CD4-positive, alpha-beta T cell (primary cell): ENCODE results near the gene STX3. TPM values are rescaled to one million over a fixed set of nuclear protein-coding genes. Genes with fewer than 3 reads are reported as not detected.
A peak's percentile ranks its signal among the peaks of the same experiment; 100 is the strongest.

ENCODE experiments used
- ATAC-seq: fragments of 200-7000 bp; cut with Tn5 transposase; one replicate; pipeline ENCODE4 v1.10.0; 2022; ENCODE audit warnings: mild to moderate bottlenecking; ENCODE audit not compliant: poor library complexity
- CTCF ChIA-PET: fragments of 350-600 bp; sonication (Branson Sonifier 250); formaldehyde crosslinking; loops from one replicate; lab custom pipeline; 2021; ENCODE audit warnings: antibody characterized with exemption, inconsistent platforms; lab: Charles Lee
- POLR2A ChIA-PET: fragments of 350-600 bp; sonication (Branson Sonifier 250); formaldehyde crosslinking; loops from one replicate; lab custom pipeline; 2021; ENCODE audit warnings: antibody characterized with exemption, inconsistent platforms; lab: Charles Lee
- DNase-seq, 14 experiments: peaks; one replicate each; pipeline ENCODE4 v3.0.0-alpha.2; 2013 to 2020; ENCODE audit warnings: mixed read lengths in 2 of 14
- H3K27ac ChIP-seq, 2 donors: one replicate each; pipeline versions ENCODE4 v1.5.1 to v1.7.0; 2013; ENCODE audit warnings: low read length in 2 of 2, low read depth in 1 of 2, mild to moderate bottlenecking in 1 of 2
- H3K27me3 ChIP-seq, 2 experiments: 1 replicate in 1 of 2; 2 replicates in 1 of 2; pipeline versions ENCODE4 v1.6.1 to v1.7.0; 2013; ENCODE audit warnings: low read length in 2 of 2, control low read depth in 1 of 2, mild to moderate bottlenecking in 1 of 2, moderate library complexity in 1 of 2; ENCODE audit not compliant: insufficient read depth in 2 of 2, control insufficient read depth in 1 of 2
- H3K36me3 ChIP-seq: one replicate; pipeline ENCODE4 v1.6.1; 2013; ENCODE audit warnings: low read length, control low read depth; ENCODE audit not compliant: insufficient read depth
- H3K4me1 ChIP-seq: one replicate; pipeline ENCODE4 v1.6.1; 2013; ENCODE audit warnings: low read length, control low read depth; ENCODE audit not compliant: insufficient read depth
- H3K4me3 ChIP-seq: one replicate; pipeline ENCODE4 v1.5.1; 2013; ENCODE audit warnings: mild to moderate bottlenecking, low read length, moderate library complexity
- H3K9me3 ChIP-seq, 2 experiments: 1 replicate in 1 of 2; 2 replicates in 1 of 2; pipeline versions ENCODE4 v1.6.1 to v1.7.0; 2013; ENCODE audit warnings: low read length in 2 of 2, mild to moderate bottlenecking in 2 of 2, control low read depth in 1 of 2, moderate library complexity in 1 of 2; ENCODE audit not compliant: control insufficient read depth in 1 of 2, insufficient read depth in 1 of 2
- H3K27ac Mint-ChIP-seq: one replicate; pipeline ENCODE4 v1.8.0; 2020; ENCODE audit warnings: mixed read lengths
- H3K27me3 Mint-ChIP-seq: one replicate; pipeline ENCODE4 v1.8.0; 2021; ENCODE audit warnings: mixed read lengths
- H3K36me3 Mint-ChIP-seq: one replicate; pipeline ENCODE4 v1.8.0; 2021; ENCODE audit warnings: low read depth, mixed read lengths
- H3K4me1 Mint-ChIP-seq: one replicate; pipeline ENCODE4 v1.8.0; 2021; ENCODE audit warnings: low read depth, mixed read lengths
- H3K4me3 Mint-ChIP-seq: one replicate; pipeline ENCODE4 v1.8.0; 2020; ENCODE audit warnings: mild to moderate bottlenecking, mixed read lengths
- H3K9me3 Mint-ChIP-seq: one replicate; pipeline ENCODE4 v1.8.0; 2020; ENCODE audit warnings: mixed read lengths
- CTCF ChIP-seq: fragments of 200-600 bp; IDR thresholded peaks from one replicate; pipeline ENCODE4 v1.8.0; 2022; ENCODE audit warnings: antibody characterized with exemption, mild to moderate bottlenecking
- intact Hi-C, 2 experiments: fragments of 100-400 bp; cut with DNase I in 1 of 2; cut with micrococcal nuclease in 1 of 2; formaldehyde crosslinking; loops; one replicate each; pipeline versions ENCODE4 v1.15.1 to v1.9.0; 2023 to 2025; cut with DNase I, micrococcal nuclease
- total RNA-seq, 174 experiments: library from RNA in 2 of 174; stranded (reverse) in 2 of 174; gene quantifications; one replicate each; pipeline ENCODE4 v1.2.3 and lab custom pipeline; 2021 to 2026

Gene STX3
- total RNA-seq, 2 experiments from 2014 or later, result 4.6 to 6.4 TPM

- ATAC-seq (peak; percentile 56), DNase-seq (peak in 4 of 14 experiments; percentile 10 to 40 (median 30))
- Histone ChIP-seq H3K36me3 (peaks cover 4% of the 10 kb centered on the region), H3K4me1 (peaks cover 29% of the 10 kb centered on the region), H3K4me3 (no peak overlapping the region), H3K27ac (peak overlapping the region in 1 of 2 donors; percentile 15), H3K27me3 (no peaks in the 10 kb centered on the region), H3K9me3 (no peaks in the 10 kb centered on the region)
- intact Hi-C loops, result no loop called here
- H3K27ac Mint-ChIP-seq, result peak overlapping the region; percentile 62
- H3K36me3 Mint-ChIP-seq, result no peaks in the 10 kb centered on the region
- H3K4me1 Mint-ChIP-seq, result peaks cover 28% of the 10 kb centered on the region
- no peaks in the 10 kb centered on the region for H3K27me3 Mint-ChIP-seq
- H3K4me3 Mint-ChIP-seq, result no peak overlapping the region
- no peak for TF ChIP-seq CTCF
- H3K9me3 Mint-ChIP-seq, result no peaks in the 10 kb centered on the region
- CTCF ChIA-PET, result no interaction called here
- POLR2A ChIA-PET, result interaction anchor here (0.6 to 2.2 kb wide), 6 partner anchors 17 to 104 kb away, joined by 3 to 21 read pairs (median 5); partner anchors contain the start of genes MRPL16, PATL1 and STX3
Measured at GRCh38 chr11:59773083-59773440, 17.9 kb downstream of the STX3 start.

GRCh38 chr11:59776210-59777066, 21.3 kb downstream of the STX3 start:
- ATAC-seq (no peak), DNase-seq (no peak)
- ChIA-PET CTCF (interaction anchor here (1.4 kb wide), 1 partner anchor 18 kb away, joined by 3 read pairs; no protein-coding TSS in a partner anchor), POLR2A (interaction anchor here (2.2 kb wide), 1 partner anchor 21 kb away, joined by 5 read pairs; no protein-coding TSS in a partner anchor)
- TF ChIP-seq CTCF, result no peak
- Histone ChIP-seq H3K27ac (no peak overlapping the region), H3K9me3 (no peaks in the 10 kb centered on the region), H3K36me3 (peaks cover 4% of the 10 kb centered on the region), H3K4me1 (peaks cover 9% of the 10 kb centered on the region), H3K27me3 (no peaks in the 10 kb centered on the region), H3K4me3 (no peak overlapping the region)
- Mint-ChIP-seq H3K9me3 (no peaks in the 10 kb centered on the region), H3K27ac (no peak overlapping the region), H3K27me3 (no peaks in the 10 kb centered on the region), H3K4me1 (peaks cover 26% of the 10 kb centered on the region), H3K36me3 (no peaks in the 10 kb centered on the region), H3K4me3 (no peak overlapping the region)
- intact Hi-C loops, result no loop called here

- ChIA-PET CTCF (interaction anchor here (1.4 kb wide), 1 partner anchor 17 kb away, joined by 3 read pairs; no protein-coding TSS in a partner anchor), POLR2A (no interaction called here)
- no peaks in the 10 kb centered on the region for H3K27me3 ChIP-seq
- Mint-ChIP-seq H3K27me3 (no peaks in the 10 kb centered on the region), H3K36me3 (no peaks in the 10 kb centered on the region), H3K27ac (no peak overlapping the region), H3K4me1 (peaks cover 19% of the 10 kb centered on the region), H3K9me3 (no peaks in the 10 kb centered on the region), H3K4me3 (no peak overlapping the region)
- H3K36me3 ChIP-seq, result peaks cover 4% of the 10 kb centered on the region
- no peak for TF ChIP-seq CTCF
- H3K27ac ChIP-seq, result no peak overlapping the region
- no peak overlapping the region for H3K4me3 ChIP-seq
- no peak for ATAC-seq
- no peak for DNase-seq
- peaks cover 2% of the 10 kb centered on the region for H3K4me1 ChIP-seq
- intact Hi-C loops, result no loop called here
- no peaks in the 10 kb centered on the region for H3K9me3 ChIP-seq
Measured at GRCh38 chr11:59777104-59777503, 21.9 kb downstream of the STX3 start.
